GM19397 (cell line): Measurements from ENCODE around the gene CYP3A7.
"Not testable (repeated sequence)": the region's sequence is repeated elsewhere in the genome, so short reads cannot be mapped to it uniquely, and the experiment has no call there.

Experiments used
- ATAC-seq: cut with Tn5 transposase; IDR thresholded peaks from one replicate; pipeline ENCODE4 v1.9.1; 2021; ENCODE audit warnings: mild to moderate bottlenecking, moderate library complexity; ENCODE audit not compliant: unreplicated experiment

CYP3A7 gene

GRCh38 chr7:99709838-99710578 is 25.0 kb downstream of the CYP3A7 start:
- no peak for ATAC-seq

GRCh38 chr7:99709260-99709659 is 25.7 kb downstream of the CYP3A7 start:
- ATAC-seq, result no peak

DNA sequence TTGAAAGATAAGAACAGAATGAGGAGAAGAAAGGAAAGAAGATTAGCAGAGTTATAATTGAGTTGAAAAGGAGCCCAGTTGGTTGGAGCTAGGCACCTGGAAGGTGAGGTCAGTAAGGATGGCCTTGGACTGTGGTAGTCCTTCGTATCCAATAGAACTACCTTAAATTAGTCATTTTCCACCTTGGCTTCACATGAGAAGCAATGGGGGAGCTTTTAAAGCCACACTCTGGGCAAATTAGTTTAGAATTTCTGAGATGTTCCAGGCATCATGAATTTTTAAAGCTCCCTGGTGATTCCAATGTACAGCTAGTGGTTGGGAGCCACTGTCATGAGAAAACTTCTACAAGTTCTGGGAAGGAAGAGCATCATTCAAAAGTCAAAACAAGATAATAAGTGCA is 27.9 kb downstream of the CYP3A7 start:
- no peak for ATAC-seq

DNA sequence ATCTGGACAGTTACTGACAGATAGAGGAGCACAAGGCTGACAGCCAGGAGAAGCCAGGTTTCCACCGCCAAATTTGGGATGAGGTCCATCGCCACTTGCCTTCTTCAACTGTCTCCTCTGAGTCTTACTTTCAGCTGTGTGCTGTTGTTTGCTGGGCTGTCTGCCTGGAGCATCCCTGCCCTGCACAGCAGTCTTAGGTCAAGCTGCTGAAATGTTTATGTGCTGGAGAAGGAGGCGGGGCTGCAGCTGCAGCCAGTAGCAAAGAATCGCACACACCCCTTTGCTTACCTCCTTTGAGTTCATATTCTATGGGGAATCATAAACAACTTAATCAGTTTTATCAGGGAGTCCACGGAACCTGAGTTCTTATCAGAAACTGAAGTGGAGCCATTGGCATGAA is 35.0 kb downstream of the CYP3A7 start:
- no peak for ATAC-seq

DNA sequence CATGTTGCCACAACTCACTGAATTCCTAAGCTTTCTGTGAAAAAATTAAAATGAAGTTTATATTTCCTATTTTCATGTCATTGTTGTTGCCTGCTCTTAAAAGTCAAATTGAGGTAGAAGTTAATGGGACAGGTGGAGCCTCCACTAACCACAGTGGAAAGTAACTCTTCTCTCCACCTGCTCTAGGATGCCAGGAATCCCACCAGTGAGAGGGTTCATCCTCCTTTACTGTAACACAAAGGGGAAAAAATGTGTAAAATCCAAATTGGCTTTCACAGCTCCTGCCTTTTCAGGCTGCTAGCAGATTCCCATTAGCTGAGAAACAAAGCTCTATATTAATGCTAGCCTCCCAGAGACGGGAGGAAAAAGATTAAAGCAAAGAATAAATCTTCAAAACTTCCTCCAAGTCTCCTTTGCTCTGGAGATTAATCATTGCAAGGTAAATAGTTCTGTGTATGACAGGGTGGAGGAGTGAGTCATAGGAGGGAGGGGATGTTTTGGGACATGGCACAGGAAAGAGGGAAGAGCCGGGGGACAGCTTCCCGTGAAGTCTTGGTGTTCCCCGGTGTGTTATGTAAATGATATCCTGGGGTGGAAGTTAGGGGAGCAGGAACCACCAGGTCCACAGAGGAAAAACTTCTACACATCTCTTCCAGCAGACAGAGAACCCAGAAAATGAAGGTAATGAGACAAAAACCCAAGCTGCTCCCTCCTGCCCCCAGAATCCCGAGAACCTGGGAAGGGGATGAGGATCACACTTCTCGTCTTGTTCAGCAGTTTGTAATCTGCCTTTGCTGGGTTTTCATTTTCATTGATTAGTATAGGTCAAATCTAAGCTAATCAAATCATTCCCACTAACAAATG is 35.9 kb downstream of the CYP3A7 start:
- not testable (repeated sequence) for ATAC-seq

DNA sequence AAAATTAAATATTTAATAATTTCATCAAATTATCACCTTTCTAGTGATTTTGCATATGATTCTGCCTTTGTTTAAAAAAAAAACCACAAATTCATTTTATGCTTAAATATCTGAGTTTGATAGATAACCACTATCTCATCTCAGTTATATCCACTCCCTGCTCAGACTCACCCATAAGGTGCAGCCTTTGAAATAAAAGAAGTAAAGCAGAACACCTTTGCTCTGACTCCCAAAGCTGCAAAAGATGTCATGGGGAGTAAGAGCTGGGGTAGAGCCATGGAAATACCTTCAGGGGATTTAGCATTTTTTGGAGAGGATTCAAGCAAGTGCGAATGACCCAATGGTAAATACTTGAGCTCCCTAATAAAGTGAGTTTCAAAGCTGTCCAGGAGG is 40.1 kb downstream of the CYP3A7 start:
- no peak for ATAC-seq

DNA sequence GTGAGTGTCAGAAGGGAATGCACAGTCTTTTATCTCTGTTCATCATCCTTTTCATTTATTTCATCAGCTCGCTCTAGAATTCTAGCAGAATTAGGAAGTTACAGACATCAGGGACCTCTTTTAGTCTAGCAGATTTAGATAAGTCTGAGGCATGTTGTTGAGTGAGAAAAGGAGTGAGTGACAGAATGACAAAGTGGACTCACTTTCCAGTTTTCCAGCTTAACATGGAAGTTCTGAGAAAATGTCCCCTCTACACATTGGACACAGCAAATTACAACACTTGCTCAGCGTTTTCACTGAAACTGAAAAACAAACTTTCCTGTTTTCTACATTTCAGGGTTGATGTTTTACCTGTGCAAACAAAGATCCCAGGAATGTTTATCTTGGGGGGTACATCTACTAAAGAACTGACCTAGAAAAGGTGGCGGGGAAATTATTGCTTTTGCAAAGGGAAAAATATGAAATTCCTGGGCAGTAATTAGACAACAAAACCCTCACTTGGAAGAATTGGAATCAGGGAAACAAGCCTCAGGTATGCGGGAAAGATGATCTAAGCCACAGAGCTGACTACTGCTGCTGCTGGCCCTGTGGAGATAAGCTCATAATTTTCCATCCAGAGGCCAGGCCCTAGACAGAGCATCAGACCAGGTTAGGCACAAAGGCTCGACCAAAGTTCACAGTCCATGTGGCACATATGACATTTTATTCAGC is 40.6 kb downstream of the CYP3A7 start:
- no peak for ATAC-seq

DNA sequence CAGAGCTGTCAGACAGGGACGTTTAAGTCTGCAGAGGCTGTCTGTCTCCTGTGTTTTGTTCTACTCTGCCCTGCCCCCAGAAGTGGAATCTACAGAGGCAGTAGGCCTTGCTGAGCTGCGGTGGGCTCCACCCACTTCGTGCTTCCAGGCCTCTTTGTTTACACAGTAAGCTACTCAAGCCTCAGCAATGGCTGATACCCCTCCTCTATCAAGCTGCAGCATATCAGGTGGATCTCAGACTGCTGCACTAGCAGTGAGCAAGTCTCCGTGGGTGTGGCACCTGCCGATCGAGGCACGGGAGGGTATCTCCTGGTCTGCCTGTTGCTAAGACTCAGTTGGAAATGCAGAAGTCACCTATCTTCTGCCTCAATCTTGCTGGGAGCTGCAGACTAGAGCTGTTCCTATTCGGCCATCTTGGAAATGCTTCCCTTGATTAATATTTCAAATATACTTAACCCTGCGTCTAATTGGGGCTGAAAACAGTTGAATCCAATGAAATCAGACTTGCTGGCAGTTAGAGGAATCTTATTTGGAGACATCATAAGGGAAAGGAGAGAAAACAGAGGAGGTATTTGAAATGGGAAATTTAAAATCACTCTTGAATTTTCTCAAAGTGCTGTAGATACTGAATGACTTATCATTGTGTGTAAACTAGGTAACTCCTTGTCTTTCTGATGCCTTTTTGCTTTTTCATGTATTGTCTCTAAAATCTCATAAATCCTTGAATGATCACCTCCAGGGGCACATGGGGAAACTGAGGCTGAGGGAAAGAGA is 41.4 kb downstream of the CYP3A7 start:
- ATAC-seq, result no peak

GRCh38 chr7:99693100-99693426 is 41.9 kb downstream of the CYP3A7 start:
- no peak for ATAC-seq

DNA sequence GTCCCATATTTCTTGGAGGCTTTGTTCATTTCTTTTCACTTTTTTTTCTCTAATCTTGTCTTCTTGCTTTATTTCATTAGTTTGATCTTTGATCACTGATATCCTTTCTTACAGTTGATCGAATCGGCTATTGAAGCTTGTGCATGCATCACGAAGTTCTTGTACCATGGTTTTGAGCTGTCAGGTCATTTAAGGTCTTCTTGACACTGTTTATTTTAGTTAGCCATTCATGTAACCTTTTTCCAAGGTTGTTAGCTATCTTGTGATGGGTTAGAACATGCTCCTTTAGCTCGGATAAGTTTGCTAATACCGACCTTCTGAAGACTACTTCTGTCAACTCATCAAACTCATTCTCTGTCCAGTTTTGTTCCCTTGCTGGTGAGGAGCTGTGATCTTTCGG is 42.4 kb downstream of the CYP3A7 start:
- ATAC-seq, result not testable (repeated sequence)

- ATAC-seq, result not testable (repeated sequence)
Measured at GRCh38 chr7:99691658-99692057, 43.3 kb downstream of the CYP3A7 start.

DNA sequence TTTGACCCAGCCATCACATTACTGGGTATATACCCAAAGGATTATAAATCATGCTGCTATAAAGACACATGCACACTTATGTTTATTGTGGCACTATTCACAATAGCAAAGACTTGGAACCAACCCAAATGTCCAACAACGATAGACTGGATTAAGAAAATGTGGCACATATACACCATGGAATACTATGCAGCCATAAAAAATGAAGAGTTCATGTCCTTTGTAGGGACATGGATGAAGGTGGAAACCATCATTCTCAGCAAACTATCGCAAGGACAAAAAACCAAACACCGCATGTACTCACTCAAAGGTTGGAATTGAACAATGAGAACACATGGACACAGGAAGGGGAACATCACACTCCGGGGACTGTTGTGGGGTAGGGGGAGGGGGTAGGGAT is 44.1 kb downstream of the CYP3A7 start:
- not testable (repeated sequence) for ATAC-seq

DNA sequence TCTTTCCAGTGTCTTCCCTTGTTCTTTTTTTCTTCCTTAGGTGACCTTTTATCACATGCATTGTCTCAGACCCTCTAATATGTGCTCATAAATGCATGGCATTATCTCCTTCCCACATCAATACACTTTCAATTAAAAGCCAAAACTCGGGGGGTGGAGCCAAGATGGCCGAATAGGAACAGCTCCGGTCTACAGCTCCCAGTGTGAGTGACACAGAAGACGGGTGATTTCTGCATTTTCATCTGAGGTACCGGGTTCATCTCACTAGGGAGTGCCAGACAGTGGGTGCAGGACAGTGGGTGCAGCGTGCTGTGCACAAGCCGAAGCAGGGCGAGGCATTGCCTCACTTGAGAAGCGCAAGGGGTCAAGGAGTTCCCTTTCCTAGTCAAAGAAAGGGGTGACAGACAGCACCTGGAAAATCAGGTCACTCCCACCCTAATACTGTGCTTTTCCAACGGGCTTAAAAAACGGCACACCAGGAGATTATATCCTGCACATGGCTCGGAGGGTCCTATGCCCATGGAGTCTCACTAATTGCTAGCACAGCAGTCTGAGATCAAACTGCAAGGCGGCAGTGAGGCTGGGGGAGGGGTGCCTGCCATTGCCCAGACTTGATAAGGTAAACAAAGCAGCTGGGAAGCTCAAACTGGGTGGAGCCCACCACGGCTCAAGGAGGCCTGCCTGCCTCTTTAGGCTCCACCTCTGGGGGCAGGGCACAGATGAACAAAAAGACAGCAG is 49.0 kb downstream of the CYP3A7 start:
- not testable (repeated sequence) for ATAC-seq

- no peak for ATAC-seq
Measured at GRCh38 chr7:99685129-99685758, 49.8 kb downstream of the CYP3A7 start.

DNA sequence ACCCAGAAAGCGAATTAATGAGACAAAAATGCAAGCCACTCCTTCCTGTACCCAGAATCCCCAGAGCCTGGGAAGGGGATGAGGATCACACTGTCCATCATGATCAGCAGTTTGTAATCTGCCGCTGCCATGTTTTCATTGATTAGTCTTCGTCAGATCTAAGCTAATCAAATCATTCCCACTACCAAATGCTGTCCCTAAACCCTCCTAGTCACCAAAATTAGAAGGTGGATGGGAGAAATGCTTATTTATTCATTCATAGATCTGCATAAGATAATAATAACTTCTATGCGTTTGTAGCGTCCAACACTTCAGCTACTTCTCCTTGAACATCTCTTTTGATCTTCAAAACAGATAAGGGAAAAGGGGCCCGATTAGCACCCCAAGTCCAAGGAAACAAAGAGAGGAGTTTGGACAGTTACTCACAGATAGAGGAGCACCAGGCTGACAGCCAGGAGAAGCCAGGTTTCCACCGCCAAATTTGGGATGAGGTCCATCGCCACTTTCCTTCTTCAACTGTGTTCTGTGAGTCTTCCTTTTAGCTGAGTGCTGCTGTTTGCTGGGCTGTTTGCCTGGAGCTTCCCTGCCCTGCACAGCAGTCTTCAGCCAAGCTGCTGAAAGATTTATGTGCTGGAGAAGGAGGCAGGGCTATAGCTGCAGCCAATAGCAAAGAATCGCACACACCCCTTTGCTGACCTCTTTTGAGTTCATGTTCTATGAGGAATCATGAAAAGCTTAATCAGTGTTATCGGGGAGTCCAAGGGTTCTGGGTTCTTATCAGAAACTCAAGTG is 55.4 kb downstream of the CYP3A7 start, which contains the start of gene CYP3A5:
Gene CYP3A5 (minus strand): TSS at position 597 of the 792 bp plus-strand sequence. CDS start 100 bp downstream, at position 497.
- ATAC-seq, result no peak

GRCh38 chr7:99679032-99679399 is 56.0 kb downstream of the CYP3A7 start:
- ATAC-seq, result no peak

GRCh38 chr7:99677648-99678045 is 57.3 kb downstream of the CYP3A7 start:
- no peak for ATAC-seq

- ATAC-seq, result no peak
Measured at GRCh38 chr7:99677013-99677647, 57.9 kb downstream of the CYP3A7 start.
